Inflammatory macrophage (primary cell): ENCODE measurements around the gene SYNJ2BP.
"Not testable (repeated sequence)": the region's sequence is repeated elsewhere in the genome, so short reads cannot be mapped to it uniquely, and the experiment has no call there.

Experiments
- DNase-seq, 2 donors: peaks; one replicate each; pipeline ENCODE4 v3.0.0-alpha.2; 2020 to 2022
- total RNA-seq, 18 experiments: gene quantifications; one replicate each; lab custom pipeline; 2026; ENCODE audit warnings: mixed read lengths in 6 of 18, inconsistent platforms in 2 of 18; lab: John Stamatoyannopoulos, UW

The SYNJ2BP gene, protein sequence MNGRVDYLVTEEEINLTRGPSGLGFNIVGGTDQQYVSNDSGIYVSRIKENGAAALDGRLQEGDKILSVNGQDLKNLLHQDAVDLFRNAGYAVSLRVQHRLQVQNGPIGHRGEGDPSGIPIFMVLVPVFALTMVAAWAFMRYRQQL
- total RNA-seq = 15.6 to 86.8 (median 50.6) reads per million in 18 experiments

DNA sequence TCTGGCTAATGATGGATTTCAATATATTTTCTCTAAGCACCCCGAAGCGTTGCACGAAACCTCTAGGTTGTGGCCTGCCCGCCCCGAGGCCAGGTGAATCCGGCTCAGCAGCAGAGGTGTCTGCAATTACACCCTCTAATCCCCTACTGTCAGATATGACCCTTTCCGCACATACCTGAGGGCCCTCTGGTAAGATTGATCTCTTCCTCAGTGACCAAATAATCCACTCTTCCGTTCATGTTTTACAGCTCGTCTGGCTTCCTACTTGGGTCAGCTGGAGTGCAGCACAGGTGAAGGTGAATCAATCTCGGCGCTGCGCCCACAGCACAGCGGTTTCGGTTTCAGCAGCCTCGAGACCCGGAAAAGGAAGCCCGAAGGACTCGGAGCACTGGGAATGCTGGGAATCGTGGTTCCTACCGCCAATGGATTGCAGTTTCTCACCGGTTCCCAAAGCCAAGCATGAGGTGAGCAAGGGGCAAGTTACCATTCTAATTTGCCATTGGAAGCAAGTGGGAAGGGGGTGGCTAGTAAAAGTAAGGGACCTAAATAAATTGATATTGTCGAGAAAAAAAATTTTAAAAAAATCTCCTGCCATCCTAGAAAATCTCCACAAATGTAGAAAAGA lies at the start of gene SYNJ2BP:
Gene SYNJ2BP (minus strand): TSS at position 366 of the 625 bp plus-strand sequence. CDS start 127 bp downstream, at position 239.
- peak; percentile 11 to 63 for DNase-seq

DNA sequence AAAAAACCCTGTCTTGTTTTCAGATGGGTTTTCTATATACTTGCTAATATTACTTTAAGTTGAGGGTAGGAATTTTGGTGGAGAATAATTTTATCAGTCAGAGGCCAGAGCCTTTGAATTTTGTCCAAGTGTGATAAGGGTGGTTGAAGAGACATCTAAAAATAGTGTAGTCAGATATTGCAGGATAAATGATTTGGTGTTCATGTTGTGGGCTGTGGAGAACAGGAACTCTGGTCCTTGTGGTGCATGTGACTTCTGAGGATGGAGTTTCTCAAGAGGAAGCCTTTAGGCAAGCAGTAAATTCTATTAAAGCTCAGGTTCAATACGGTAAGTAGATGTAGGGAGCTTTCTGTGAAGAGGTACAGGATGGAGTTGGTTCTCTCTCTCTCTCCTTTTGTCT lies 37.8 kb upstream of the SYNJ2BP start:
- DNase-seq = peak; percentile 29 to 50

DNA sequence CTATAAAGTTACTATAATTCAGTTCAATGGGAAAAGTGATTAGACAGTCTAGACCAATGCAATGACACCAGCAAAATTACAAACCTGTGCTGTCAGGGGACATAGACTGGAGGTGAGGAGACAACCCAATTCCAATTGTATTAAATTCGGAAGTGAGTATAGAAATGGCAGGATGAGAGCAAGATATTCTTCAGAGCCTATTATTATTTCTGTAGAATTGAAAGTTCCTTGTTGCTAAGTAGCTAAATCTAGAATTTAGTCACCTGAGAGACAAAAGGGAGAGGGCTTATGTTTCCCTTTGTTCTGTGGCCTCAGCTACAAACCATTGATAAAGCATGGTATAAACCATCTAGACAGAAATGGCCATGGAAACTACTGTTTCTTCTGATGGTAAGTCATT lies 35.0 kb upstream of the SYNJ2BP start, which contains the start of gene ADAM21:
Gene ADAM21 (plus strand): TSS at position 301 of the 400 bp plus-strand sequence. CDS start 5,326 bp downstream, outside the sequence.
- no peak for DNase-seq

DNA sequence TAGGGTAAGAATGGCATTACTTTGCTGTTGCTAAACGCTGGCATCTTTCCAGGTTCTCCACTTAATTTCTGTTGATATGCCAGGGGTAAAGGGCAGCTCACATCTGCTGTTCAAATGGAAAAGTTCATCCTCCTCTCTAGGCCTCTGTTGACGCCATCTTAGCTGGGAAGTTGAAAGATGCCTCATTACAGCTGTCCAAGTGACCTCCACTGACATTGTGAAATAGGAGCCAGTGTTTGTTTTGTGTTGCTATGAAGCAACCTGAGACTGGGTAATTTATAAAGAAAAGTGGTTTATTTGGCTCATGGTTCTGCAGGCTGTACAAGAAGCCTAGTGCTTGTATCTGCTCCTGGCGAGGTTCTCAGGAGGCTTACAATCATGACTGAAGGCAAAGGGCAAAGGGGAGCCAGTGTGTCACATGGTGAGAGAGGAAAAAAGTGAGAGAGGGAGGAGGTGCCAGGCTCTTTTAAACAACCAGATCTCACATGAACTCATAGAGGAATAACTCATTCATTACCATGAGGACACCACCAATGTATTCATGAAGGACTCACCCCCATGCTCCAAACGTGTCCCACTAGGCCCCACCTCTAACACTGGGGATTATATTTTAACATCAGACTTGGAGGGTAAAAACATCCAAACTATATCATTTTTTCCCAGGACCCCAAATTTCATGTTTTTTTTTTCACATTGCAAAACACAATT lies 31.9 kb upstream of the SYNJ2BP start:
- peak in 1 of 2 donors; percentile 3 for DNase-seq

DNA sequence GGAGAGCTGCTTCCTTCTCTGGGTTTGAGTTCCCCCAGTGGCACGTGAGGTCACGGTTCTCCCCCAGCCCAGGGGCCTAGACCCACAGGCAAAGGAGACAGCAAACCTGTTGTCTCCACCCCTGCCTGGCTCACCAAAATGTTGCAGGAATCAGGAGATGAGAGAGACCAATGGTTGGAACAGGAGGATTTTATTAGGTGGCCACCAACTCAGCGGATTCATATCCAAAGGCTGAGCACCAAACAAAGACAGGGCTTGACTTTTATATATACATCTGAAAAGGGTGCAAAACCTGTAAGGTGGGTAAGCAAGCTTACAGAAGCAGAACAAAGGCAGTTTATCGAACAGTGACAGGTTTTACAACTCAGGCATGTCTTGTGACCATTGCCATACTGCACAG lies 25.9 kb upstream of the SYNJ2BP start:
- no peak for DNase-seq

DNA sequence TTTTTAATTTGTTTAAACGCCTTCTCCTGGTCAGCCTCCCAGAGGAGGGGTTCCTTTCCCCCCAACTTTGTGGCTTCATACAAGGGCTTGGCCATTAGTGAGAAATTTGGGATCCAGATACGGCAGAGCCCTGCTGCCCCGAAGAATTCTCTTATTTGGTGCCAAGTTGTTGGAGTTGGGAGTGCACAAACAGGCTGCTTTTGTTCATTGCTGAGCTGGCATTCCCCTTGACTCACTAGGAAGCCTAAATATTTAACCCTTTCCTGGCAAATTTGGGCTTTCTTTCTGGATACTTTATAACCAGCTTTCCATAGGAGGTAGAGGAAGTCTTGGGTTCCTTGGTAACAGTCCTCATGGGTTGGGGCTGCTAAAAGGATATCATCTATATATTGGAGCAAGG lies 24.8 kb upstream of the SYNJ2BP start:
- no peak for DNase-seq

DNA sequence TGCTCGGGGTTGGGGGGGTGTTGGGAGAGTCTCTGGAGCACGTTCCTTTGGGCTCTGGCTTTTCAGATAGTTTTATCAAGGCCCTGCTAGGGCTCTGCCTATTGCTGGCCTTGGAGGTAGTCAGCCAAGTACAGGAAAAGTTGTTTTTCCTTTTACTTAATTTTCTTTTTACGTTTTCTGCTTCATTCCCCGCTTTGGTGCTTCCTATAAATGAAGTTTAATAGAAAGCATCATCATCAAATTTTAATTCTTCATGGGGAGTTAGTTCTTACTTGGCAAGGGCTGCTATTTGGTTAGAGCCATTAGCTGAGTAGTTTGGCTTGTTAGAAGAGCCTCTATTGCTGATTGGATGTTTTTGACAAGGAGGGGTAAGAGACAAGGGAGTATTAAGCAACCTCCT lies 20.0 kb upstream of the SYNJ2BP start:
- DNase-seq = no peak

DNA sequence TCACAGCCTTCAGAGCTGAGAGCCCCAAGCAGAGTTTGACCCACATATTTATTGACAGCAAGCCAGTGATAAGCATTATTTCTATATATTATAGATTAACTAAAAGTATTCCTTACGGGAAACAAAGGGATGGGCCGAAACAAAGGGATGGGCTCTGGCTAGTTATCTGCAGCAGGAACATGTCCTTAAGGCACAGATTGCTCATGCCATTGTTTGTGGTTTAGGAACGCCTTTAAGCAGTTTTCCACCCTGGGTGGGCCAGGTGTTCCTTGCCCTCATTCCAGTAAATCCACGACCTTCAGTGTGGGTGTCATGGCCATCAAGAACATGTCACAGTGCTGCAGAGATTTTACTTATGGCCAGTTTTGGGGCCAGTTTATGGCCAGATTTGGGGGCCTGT lies 9.7 kb upstream of the SYNJ2BP start:
- not testable (repeated sequence) for DNase-seq

DNA sequence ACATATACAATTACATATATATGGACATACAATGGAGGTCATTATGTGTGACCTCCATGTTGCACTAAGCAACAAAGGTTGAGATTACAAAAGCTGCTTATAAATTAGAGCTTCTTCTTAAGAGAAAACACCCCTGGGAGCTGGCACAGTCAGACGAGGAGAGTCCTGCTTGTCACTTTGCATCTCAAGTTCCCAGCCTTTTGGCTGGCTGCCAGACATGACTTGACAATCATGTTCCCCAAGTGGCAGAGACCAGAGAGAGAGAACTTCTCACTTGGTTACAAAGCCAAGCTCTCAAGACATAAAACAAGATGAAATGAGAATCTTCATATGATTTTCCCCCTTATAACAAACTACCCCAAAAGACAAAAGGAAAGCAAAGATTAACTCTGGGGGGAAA lies 8.5 kb upstream of the SYNJ2BP start:
- no peak for DNase-seq

DNA sequence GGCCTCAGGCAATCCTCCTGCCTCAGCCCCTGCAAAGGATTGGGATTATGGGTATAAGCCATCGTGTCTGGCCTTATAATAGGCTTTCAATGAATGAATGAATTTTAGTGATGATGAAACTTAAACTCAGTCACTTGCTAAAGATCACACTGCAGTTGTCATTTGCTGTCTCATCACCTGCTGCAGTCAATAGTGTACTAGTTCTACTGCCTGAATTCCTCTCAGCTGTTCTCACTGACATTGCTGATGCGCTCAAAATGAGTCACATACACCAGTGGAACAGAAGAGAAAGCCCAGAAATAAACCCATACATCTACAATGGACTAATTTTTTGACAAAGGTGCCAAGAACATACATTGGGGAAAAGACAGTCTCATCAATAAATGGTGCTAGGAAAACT lies 5.6 kb upstream of the SYNJ2BP start:
- no peak for DNase-seq

DNA sequence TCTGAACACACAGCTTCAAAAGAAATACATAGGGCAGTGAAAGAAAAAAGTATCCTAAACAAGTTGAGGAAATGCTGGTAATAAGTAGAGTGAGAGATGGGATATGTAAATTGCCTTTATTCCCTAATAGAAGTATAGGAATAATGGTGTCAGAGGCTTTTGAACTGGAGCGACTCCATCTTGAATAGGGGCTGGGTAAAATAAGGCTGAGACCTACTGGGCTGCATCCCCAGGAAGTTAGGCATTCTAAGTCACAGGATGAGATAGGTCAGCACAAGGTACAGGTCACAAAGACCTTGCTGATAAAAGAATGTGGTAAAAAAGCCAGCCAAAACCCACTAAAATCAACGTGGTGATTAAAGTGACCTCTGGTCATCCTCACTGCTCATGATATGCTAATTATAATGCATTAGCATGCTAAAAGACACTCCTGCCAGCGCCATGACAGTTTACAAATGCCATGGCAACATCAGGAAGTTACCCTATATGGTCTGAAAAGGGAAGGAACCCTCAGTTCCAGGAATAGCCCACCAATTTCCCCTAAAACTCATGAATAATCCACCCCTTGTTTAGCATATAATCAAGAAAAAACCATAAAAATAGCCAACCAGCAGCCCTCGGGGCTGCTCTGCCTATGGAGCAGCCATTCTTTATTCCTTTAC lies 2.5 kb upstream of the SYNJ2BP start:
- DNase-seq = not testable (repeated sequence)

DNA sequence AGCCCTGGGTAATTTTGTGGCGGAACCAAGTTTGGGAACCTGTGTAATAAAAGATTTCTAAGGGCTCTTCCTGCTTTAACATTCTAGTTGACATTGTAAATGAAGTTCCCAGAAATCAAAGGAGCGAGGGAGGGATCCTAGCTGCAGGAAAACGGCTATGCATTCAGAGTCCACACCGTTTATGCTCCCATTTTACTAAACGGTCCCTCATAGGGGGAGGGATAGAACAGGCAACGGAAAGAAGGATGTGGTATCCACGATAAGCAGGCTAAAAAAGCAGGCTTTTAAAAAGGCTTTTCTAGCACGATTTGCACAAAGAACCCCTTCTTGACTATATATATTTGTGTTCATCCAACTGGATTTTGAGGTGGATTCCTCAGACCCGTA lies 559 bp downstream of the SYNJ2BP start:
- DNase-seq = peak in 1 of 2 donors; percentile 3

DNA sequence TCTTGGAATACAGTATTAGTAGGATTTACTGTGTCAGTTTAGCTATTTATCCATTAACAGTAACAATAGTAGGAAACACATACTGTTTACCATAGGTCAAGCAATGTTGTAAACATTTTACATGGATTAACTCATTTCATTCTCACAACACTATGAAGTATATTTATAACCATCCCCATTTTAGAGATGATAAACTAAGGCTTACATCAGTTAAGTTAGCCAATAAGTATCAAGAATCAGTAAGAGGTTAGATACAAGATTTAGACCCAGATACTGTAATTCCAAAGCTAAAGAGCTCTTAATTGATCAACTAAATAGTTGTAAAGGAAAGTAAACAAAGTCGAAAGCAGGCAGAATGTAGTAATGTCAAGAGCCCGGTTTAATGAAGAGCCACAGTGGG lies 1.1 kb downstream of the SYNJ2BP start:
- no peak for DNase-seq

DNA sequence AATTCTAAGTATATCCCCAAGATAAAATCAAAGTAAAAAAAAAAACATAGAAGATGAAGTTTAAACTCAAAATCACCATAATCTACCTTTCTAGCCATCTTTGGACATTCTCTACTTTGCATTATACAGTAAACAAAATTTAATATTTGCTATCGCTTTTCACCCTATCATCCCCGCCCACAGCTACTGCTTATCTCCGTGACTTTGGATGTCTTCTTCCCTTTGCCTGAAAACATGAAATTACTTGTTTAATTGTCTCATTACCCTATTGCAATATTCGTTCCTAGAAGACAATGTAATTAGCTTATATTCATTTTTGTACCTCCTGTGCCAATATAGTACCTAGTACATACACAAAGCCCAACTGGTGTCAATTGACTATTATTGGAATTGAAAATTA lies 9.3 kb downstream of the SYNJ2BP start:
- DNase-seq = no peak

DNA sequence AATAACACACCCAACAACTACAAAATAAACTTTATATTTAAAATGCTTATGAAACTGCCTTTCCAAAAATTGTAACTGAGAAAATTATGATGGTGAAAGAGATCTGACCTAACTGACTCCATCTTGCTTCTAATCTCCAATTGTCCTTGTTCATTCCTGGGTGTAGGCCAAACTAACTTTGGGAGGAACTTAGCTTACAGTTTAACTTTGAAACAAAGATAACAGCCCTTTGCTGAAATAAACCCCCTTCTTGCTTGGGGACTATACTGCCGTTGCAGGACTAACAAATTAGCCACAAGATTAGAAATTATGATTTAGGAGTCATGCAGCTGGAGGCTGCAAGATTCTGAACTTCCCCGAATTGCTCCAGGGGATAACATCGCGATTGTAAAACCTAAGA lies 10.7 kb downstream of the SYNJ2BP start:
- not testable (repeated sequence) for DNase-seq

DNA sequence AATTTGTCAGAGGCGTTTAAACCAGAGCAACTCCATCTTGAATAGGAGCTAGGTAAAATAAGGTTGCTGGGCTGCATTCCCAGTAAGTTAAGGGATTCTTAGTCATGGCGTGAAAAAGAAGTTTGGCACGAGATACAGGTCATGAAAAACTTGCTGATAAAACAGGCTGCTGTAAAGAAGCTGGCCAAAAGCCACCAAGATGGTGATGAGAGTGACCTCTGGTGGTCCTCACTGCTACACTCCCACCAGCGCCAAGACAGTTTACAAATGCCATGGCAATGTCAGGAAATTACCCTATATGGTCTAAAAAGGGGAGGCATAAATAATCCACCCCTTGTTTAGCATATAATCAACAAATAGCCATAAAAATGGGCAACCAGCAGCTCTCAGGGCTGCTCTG lies 13.6 kb downstream of the SYNJ2BP start:
- not testable (repeated sequence) for DNase-seq

DNA sequence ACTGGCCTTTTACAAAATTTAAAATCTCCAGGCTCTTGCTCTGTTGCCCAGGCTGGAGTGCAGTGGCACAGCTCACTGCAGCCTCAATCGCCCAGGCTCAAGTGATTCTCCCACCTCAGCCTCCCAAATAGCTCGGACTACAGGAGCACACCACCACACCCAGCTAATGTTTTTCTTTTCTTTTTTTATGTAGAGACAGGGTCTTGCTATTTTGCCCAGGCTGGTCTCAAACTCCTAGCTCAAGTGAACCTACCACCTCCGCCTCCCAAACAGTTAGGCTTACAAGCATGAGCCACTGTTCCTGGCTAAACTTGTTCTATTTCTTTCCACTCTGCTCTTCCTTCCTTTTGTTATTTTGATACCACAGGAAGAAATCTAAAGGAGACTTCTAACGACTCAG lies 15.2 kb downstream of the SYNJ2BP start:
- no peak for DNase-seq

DNA sequence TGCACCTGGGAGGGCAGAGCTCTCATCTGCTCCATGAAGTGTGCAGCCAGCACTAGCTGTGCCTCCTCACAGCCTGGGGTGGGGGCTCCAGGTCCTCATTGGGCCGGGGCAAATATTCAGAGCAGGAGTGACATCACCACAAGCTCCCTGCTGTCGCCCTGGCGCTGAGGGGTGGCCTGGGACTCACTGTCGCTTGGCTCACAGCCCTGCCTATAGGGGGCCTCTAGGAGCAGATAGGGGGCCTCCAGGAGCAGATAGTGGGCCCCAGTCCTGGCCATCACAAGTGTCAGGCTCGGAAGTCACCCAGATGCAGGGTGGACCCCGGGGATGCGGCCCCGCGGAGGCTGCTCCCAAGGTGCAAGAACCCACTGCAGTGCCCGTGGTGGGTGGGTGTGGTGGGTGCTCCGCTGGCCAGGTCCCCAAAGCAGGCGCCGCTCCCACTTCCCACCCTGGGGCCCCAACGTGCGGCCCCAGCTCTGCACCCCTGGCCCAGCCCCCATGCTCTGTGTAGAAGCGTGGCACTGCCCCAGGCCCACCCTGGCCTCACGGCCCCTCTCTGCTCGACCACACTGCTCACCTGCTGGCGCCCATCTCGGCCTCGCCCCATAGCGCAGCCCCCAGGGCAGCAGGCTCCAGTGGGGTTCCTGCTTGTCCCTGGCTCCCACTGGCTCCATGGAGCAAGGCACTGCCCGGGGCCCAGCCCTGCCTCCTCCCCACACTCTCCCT lies 18.0 kb downstream of the SYNJ2BP start:
- DNase-seq = no peak

DNA sequence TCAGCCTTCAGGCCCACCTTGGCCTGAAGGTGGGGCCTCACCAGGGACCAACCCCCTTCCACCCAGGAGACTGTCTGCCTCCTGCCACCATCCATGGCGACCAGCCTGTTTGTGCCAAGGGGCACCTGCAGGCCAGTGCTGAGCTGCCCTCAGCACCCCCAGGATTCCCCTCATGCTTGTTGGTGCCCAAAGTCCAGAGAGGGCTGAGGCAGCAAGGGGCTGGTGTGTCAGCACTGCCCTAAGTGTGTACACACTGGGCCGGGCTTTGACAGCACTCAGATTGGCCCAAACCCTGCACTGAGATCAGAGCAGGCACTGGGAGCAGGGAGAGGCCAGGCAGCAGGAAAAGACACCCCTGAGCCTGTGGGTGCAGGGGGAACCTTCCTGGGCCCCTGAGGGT lies 18.6 kb downstream of the SYNJ2BP start:
- no peak for DNase-seq

DNA sequence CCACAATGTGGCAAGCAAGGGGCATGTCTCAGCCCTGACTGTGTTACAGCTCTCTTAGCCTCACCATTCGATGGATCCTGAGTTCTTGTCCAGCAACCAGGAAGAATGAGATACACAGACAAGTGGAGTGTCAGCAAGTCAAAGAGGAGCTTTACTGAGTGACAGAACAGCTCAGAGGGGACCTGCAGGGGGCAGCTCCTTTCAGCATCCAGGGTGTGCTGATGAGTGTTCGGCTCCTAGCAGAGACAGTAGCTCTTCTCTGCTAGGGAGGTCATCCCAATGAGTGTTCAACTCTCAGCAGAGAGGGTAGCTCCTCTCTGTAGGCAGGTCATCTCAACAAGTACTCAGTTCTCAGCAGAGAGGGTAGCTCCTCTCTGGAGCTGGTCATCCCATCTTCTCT lies 19.1 kb downstream of the SYNJ2BP start:
- no peak for DNase-seq

DNA sequence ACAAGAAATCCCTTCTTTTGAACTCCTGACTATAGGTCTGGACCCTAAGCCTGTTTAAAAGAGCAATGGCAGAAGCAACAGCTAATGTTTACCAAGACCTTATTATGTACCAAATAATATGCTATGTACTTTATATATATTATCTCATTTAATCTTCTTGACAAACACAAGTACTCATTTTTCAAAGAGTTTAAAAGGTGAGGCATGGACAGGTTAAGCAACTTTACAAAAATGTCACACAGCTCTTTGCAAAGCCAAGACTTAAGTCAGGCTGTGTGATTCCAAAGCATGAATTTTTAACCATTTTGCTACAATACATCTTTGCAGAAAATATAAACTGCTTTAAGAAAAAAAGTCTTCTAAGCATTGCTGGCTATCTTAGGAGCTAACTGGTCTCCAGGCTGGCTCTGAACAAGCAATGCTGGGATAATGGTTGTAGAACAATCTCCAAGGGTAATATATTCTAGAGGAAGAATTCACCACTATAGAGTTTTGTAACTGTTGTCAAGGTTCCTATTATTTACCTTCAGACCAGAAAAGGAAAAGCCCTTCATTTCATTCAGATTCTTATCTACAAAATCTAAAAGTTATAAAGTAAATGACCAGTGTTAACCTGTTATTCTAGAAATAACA lies 22.1 kb downstream of the SYNJ2BP start:
- DNase-seq = no peak

DNA sequence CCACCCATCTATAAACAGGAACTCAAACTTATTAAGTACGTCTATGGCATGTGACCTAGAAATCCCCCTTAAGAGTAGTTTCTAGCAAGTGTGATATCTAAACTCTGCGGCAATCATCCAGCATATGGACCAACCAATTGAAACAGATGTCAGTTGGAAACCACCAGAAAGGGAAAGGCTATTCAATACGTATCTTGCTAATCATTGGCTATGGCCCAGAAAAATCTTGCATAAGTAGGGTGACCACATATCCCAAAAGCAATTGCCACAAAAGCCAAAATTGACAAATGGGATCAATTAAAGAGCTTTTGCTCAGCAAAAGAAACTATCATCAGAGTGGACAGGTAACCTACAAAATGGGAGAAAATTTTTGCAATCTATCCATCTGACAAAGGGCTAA lies 24.2 kb downstream of the SYNJ2BP start:
- no peak for DNase-seq
